HG02623 (cell line): ENCODE measurements around the gene SDSL.

ENCODE experiments used
- ATAC-seq: cut with Tn5 transposase; IDR thresholded peaks from one replicate; pipeline ENCODE4 v1.9.1; 2021; ENCODE audit warnings: moderate library complexity; ENCODE audit not compliant: unreplicated experiment

Gene SDSL

GRCh38 chr12:113467502-113468364 is 45.6 kb downstream of the SDSL start:
- no peak for ATAC-seq

GRCh38 chr12:113468365-113469223 is 46.4 kb downstream of the SDSL start:
- no peak for ATAC-seq

- ATAC-seq, result no peak
Observed at GRCh38 chr12:113469224-113469948, 47.2 kb downstream of the SDSL start.

- no peak for ATAC-seq
Observed at GRCh38 chr12:113469949-113470743, 48.0 kb downstream of the SDSL start.

- ATAC-seq, result no peak
Observed at GRCh38 chr12:113470871-113471618, 48.9 kb downstream of the SDSL start.

- no peak for ATAC-seq
Observed at GRCh38 chr12:113471619-113472171, 49.5 kb downstream of the SDSL start, which contains the start of gene LHX5. LHX5 (minus strand) TSS chr12:113471871; CDS start chr12:113471498, 373 bp downstream.

- no peak for ATAC-seq
Observed at GRCh38 chr12:113472191-113473121, 50.3 kb downstream of the SDSL start.

- ATAC-seq, result no peak
Observed at GRCh38 chr12:113473400-113473799, 51.2 kb downstream of the SDSL start.

GRCh38 chr12:113473942-113474341 is 51.8 kb downstream of the SDSL start:
- no peak for ATAC-seq

GRCh38 chr12:113474635-113475436 is 52.7 kb downstream of the SDSL start:
- ATAC-seq, result no peak

GRCh38 chr12:113475451-113476175 is 53.4 kb downstream of the SDSL start:
- ATAC-seq, result no peak

GRCh38 chr12:113476176-113476986 is 54.2 kb downstream of the SDSL start:
- no peak for ATAC-seq

GRCh38 chr12:113477171-113477841 is 55.1 kb downstream of the SDSL start:
- no peak for ATAC-seq

GRCh38 chr12:113477842-113478215 is 55.6 kb downstream of the SDSL start:
- no peak for ATAC-seq

- no peak for ATAC-seq
Observed at GRCh38 chr12:113478351-113479011, 56.3 kb downstream of the SDSL start.
